Epithelial cell of esophagus (primary cell): ENCODE results near the gene CRNN.
A peak's percentile ranks its signal among the peaks of the same experiment; 100 is the strongest.

Experiments used
- DNase-seq: peaks from one replicate; pipeline ENCODE4 v3.0.0; 2010; ENCODE audit warnings: low read depth
- H3K4me3 ChIP-seq: 2 replicates; pipeline ENCODE4 v1.5.1; 2011; ENCODE audit warnings: mild to moderate bottlenecking, low read length, control low read depth
- TF ChIP-seq, protein P1 (sequence below): IDR thresholded peaks from 2 replicates; pipeline ENCODE4 v1.5.1; 2011; ENCODE audit warnings: low read depth, mild to moderate bottlenecking, low read length, control low read depth, inconsistent platforms; ENCODE audit not compliant: insufficient read depth; ENCODE audit errors: missing control alignments

CRNN gene

GRCh38 chr1:152444045-152444444, 30.0 kb upstream of the CRNN start:
- DNase-seq, result no peak

DNA sequence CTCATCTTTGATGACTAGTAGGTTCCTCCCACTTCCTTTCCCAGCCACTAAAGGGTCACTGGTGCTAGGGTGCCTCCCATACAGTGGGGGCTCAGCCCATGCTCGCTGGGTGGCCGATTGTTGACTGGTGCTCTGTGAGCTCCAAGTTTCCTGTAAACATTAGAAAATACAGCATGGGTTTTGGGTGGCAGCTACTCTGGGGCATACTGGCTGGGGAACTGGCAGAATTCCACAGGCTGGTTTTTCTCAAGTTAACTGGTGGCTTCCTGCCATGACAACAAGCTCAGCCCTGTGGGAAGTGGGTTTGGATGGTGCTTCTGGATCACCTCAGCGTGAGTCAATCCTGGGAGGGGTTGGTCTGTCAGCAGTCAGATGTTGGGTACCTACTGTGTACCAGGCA, 28.7 kb upstream of the CRNN start:
- H3K4me3 ChIP-seq, result no peak overlapping the region
- TF ChIP-seq, protein P1, sequence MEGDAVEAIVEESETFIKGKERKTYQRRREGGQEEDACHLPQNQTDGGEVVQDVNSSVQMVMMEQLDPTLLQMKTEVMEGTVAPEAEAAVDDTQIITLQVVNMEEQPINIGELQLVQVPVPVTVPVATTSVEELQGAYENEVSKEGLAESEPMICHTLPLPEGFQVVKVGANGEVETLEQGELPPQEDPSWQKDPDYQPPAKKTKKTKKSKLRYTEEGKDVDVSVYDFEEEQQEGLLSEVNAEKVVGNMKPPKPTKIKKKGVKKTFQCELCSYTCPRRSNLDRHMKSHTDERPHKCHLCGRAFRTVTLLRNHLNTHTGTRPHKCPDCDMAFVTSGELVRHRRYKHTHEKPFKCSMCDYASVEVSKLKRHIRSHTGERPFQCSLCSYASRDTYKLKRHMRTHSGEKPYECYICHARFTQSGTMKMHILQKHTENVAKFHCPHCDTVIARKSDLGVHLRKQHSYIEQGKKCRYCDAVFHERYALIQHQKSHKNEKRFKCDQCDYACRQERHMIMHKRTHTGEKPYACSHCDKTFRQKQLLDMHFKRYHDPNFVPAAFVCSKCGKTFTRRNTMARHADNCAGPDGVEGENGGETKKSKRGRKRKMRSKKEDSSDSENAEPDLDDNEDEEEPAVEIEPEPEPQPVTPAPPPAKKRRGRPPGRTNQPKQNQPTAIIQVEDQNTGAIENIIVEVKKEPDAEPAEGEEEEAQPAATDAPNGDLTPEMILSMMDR, result no peak
- DNase-seq, result peak; percentile 85

More at GRCh38 chr1:152444045-152444444, 30.0 kb upstream of the CRNN start:
- no peak overlapping the region for H3K4me3 ChIP-seq
- TF ChIP-seq, protein P1, result no peak

DNA sequence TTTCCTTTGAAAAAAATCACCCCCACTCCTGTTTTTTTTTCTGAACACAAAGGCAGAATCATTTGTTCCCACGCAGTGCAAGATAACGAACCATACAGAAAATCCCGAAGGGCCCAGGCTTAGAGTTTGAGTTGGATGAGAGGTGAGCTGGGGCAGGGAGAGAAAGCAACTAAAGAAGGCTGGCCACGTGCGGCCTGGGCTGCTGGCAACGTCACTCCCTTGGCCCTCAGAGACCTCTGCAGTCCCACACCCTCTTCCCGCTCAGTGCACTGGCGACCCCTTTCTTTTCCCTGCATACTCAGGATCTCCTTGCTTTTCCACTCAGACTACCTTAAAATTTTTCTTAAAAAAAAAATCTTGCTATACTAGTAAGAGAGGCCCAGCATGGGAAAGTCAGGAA, 28.2 kb upstream of the CRNN start:
- TF ChIP-seq, protein P1, result no peak
- no peak for DNase-seq
- no peak overlapping the region for H3K4me3 ChIP-seq

GRCh38 chr1:152441756-152442155, 27.7 kb upstream of the CRNN start:
- H3K4me3 ChIP-seq, result no peak overlapping the region
- TF ChIP-seq, protein P1, result no peak
- DNase-seq, result no peak

- DNase-seq, result peak; percentile 81
- TF ChIP-seq, protein P1, result peak; percentile 97
- H3K4me3 ChIP-seq, result no peak overlapping the region
Measured at GRCh38 chr1:152440635-152441471, 26.8 kb upstream of the CRNN start.

DNA sequence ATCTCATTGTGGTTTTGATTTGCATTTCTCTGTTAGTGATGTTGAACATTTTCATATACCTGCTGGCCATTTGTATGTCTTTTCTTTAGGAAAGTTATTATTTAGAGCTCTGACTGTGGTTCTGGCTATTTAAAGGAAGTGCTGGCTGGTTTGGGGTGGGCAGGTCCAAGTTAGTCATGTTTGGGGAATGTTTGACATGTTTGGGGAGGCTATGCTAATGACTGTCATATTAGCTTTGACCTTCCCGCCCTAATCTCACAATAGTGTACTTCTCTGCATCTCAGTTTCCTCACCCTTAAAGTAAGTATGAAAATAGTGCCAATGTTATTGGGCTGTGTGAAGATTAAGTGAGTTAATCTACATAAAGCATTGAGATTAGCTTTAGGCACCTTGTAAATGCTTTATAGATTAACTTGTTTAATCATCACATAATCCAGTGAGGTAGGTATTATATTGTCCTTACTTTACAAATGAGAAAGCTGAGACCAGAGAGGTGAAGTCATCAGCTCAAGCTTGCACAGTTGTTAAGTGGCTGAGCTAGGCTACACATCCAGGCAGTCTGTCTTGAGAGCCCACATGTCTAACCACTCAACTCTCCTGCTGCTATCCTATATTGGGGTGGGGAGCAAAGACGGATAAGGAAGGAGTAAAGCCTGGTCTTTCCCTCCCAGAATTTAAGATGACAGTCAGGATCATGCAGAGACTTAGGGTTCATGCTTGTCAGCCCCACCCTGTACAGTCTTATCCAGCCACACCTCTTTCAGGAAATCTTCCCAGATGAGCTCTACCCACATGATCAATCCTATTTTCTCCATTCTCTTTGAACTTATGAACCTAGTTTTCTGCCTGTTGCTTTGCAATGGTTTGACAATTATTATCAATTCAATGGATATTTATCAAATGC, 22.8 kb upstream of the CRNN start:
- no peak overlapping the region for H3K4me3 ChIP-seq
- peak; percentile 68 for DNase-seq
- TF ChIP-seq, protein P1, result no peak
